ENCODE results near the gene SGMS2. TPM values are rescaled to one million over a fixed set of nuclear protein-coding genes. Genes with fewer than 3 reads are reported as not detected.

Gene SGMS2
- total and polyA plus RNA-seq, 4 donors: 10.0 to 124 (median 46.4) TPM

DNA sequence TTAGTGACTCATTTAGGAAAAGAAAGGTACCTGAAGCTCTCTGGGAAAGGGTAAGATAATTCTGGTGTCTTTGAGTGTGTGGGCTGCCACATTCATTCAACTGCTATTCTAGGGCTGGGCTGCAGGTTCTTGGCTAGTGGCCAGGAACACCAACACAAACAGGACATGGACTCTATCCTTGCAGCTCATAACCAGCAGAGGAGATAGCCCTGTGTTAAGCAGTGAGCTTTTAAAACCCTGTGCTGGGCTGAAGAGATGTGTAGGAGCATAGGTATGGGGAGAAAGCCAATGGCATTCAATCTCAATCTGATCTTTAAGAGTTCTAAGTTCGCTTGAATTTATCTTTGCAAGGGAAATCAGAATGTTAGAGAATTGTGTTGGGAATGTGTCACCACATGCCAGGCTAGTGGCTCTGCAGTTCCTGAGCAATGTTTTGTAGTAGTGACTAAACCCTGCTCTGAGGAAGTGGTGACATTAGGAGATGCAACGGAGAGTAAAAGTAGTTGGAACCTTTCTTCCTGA is 39.2 kb downstream of the SGMS2 start:
- WGBS, 2 donors: 59 to 88% methylated on average over 2 of the region's 2 CpGs
- peaks cover 0 to 20% (median 0%) of the 10 kb centered on the region in 5 donors for H3K4me1 ChIP-seq (ENCODE audit: control insufficient read depth in 5 of 5, insufficient read depth in 5 of 5, low read length in 5 of 5)
- no peak overlapping the region for H3K4me3 ChIP-seq
- H3K9ac ChIP-seq (ENCODE audit: insufficient read depth in 1 of 2, low read length in 2 of 2): no peak overlapping the region
- TF ChIP-seq, protein P1, sequence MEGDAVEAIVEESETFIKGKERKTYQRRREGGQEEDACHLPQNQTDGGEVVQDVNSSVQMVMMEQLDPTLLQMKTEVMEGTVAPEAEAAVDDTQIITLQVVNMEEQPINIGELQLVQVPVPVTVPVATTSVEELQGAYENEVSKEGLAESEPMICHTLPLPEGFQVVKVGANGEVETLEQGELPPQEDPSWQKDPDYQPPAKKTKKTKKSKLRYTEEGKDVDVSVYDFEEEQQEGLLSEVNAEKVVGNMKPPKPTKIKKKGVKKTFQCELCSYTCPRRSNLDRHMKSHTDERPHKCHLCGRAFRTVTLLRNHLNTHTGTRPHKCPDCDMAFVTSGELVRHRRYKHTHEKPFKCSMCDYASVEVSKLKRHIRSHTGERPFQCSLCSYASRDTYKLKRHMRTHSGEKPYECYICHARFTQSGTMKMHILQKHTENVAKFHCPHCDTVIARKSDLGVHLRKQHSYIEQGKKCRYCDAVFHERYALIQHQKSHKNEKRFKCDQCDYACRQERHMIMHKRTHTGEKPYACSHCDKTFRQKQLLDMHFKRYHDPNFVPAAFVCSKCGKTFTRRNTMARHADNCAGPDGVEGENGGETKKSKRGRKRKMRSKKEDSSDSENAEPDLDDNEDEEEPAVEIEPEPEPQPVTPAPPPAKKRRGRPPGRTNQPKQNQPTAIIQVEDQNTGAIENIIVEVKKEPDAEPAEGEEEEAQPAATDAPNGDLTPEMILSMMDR (IDR thresholded peaks at IDR 0.05; ENCODE audit: control extremely low read depth, extremely low read depth): no peak
- H3K27ac ChIP-seq (ENCODE audit: low read depth in 1 of 2, low read length in 1 of 2): peak overlapping the region; percentile 45 to 80
- H3K9me3 ChIP-seq (ENCODE audit: control insufficient read depth in 4 of 4, insufficient read depth in 3 of 4, low read length in 3 of 4): no peaks in the 10 kb centered on the region
- DNase-seq: peak in 2 of 3 donors; percentile 14 to 25
- H3K36me3 ChIP-seq (ENCODE audit: control insufficient read depth in 4 of 4, insufficient read depth in 4 of 4, low read length in 4 of 4): peaks cover 0 to 3% (median under 1%) of the 10 kb centered on the region in 4 donors
- no peak for ATAC-seq (ENCODE audit: insufficient read depth, low FRiP score)
- no peaks in the 10 kb centered on the region for H3K27me3 ChIP-seq (ENCODE audit: control insufficient read depth in 3 of 3, insufficient read depth in 3 of 3, low read length in 2 of 3)

DNA sequence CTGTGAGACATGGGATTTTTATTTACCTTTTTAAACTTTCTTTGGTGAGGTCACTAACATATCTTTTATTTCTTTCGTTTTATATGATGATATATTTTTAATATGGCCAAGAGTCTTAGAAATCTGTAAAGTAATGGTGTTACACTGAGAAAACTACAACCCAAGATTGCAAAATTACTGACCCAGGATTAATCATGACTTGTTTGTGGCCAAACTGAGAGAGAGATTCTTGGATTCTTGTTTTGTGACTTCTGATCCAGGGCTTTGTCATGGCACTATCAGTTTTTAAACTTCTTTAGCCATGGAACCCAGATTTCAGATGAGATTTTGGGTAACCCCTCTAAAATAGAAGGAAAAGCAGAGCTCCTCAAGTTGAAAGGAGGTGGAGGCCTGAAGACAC is 42.0 kb downstream of the SGMS2 start:
- Histone ChIP-seq H3K27ac (ENCODE audit: low read depth in 1 of 2, low read length in 1 of 2) (no peak overlapping the region), H3K27me3 (ENCODE audit: control insufficient read depth in 3 of 3, insufficient read depth in 3 of 3, low read length in 2 of 3) (no peaks in the 10 kb centered on the region), H3K36me3 (ENCODE audit: control insufficient read depth in 4 of 4, insufficient read depth in 4 of 4, low read length in 4 of 4) (no peaks in the 10 kb centered on the region), H3K9ac (ENCODE audit: insufficient read depth in 1 of 2, low read length in 2 of 2) (no peak overlapping the region), H3K9me3 (ENCODE audit: control insufficient read depth in 4 of 4, insufficient read depth in 3 of 4, low read length in 3 of 4) (no peaks in the 10 kb centered on the region), H3K4me3 (no peak overlapping the region), H3K4me1 (ENCODE audit: control insufficient read depth in 5 of 5, insufficient read depth in 5 of 5, low read length in 5 of 5) (peaks cover 0 to 19% (median 0%) of the 10 kb centered on the region in 5 donors)
- TF ChIP-seq, protein P1 (IDR thresholded peaks at IDR 0.05; ENCODE audit: control extremely low read depth, extremely low read depth): no peak
- ATAC-seq (ENCODE audit: insufficient read depth, low FRiP score) (no peak), DNase-seq (no peak)
- 92 to 93% methylated on average over 1 of the region's 1 CpG for WGBS, 2 donors

DNA sequence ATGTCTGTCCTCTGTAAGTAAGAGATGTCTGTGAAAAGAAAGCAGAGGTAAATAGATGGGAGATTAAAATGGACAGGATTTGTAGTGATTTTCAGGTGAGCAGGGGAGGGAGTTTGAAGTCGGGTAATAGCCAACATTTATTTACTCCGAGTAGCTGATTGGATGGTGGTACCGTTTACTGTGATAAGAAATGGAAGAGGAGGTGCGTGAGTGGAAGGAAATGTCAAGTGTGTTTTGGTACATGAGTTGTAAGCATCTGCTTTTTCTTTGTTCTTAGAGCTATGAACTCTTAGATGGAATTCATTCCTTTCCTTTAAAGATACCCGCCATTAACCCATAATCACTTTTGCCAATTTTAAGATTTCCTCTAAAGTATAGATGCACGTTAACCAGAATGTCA is 45.5 kb downstream of the SGMS2 start:
- WGBS, 2 donors: 57 to 81% methylated on average over 6 of the region's 6 CpGs
- Histone ChIP-seq H3K9ac (ENCODE audit: insufficient read depth in 1 of 2, low read length in 2 of 2) (no peak overlapping the region), H3K36me3 (ENCODE audit: control insufficient read depth in 4 of 4, insufficient read depth in 4 of 4, low read length in 4 of 4) (peaks cover 0 to 3% (median 0%) of the 10 kb centered on the region in 4 donors), H3K27ac (ENCODE audit: low read depth in 1 of 2, low read length in 1 of 2) (no peak overlapping the region), H3K4me1 (ENCODE audit: control insufficient read depth in 5 of 5, insufficient read depth in 5 of 5, low read length in 5 of 5) (peaks cover 0 to 9% (median 0%) of the 10 kb centered on the region in 5 donors), H3K9me3 (ENCODE audit: control insufficient read depth in 4 of 4, insufficient read depth in 3 of 4, low read length in 3 of 4) (no peaks in the 10 kb centered on the region), H3K4me3 (no peak overlapping the region), H3K27me3 (ENCODE audit: control insufficient read depth in 3 of 3, insufficient read depth in 3 of 3, low read length in 2 of 3) (no peaks in the 10 kb centered on the region)
- ATAC-seq (ENCODE audit: insufficient read depth, low FRiP score) (no peak), DNase-seq (no peak)
- TF ChIP-seq, protein P1 (IDR thresholded peaks at IDR 0.05; ENCODE audit: control extremely low read depth, extremely low read depth): no peak

All from lung (tissue), 12 donors.